OCI-M2 (cell line): ENCODE results near the gene ODF4.
"Not testable (repeated sequence)": the region's sequence is repeated elsewhere in the genome, so short reads cannot be mapped to it uniquely, and the experiment has no call there.

Experiments
- DNase-seq: peaks from one replicate; lab custom pipeline; 2025; ENCODE audit not compliant: unreplicated experiment; lab: John Stamatoyannopoulos, UW

Gene ODF4

GRCh38 chr17:8393470-8394231 is 54.0 kb downstream of the ODF4 start:
- DNase-seq = no peak

GRCh38 chr17:8394497-8394896 is 54.9 kb downstream of the ODF4 start:
- DNase-seq = not testable (repeated sequence)
